Amniotic stem cell (primary cell): ENCODE results near the gene BRIP1.
A peak's percentile ranks its signal among the peaks of the same experiment; 100 is the strongest.
"Not testable (repeated sequence)": the region's sequence is repeated elsewhere in the genome, so short reads cannot be mapped to it uniquely, and the experiment has no call there.

Experiments used
- DNase-seq: peaks from one replicate; lab custom pipeline; 2025; lab: John Stamatoyannopoulos, UW

BRIP1 gene

GRCh38 chr17:61863801-61864126, 436 bp upstream of the BRIP1 start:
- no peak for DNase-seq

- no peak for DNase-seq
Measured at GRCh38 chr17:61862105-61862574, 1.2 kb downstream of the BRIP1 start.

- not testable (repeated sequence) for DNase-seq
Measured at GRCh38 chr17:61860397-61860796, 2.9 kb downstream of the BRIP1 start.

GRCh38 chr17:61856035-61856434, 7.3 kb downstream of the BRIP1 start:
- no peak for DNase-seq

- DNase-seq: no peak
Measured at GRCh38 chr17:61852857-61853256, 10.5 kb downstream of the BRIP1 start.

GRCh38 chr17:61849674-61850073, 13.7 kb downstream of the BRIP1 start:
- no peak for DNase-seq

GRCh38 chr17:61848896-61849295, 14.4 kb downstream of the BRIP1 start:
- no peak for DNase-seq

- no peak for DNase-seq
Measured at GRCh38 chr17:61848247-61848646, 15.1 kb downstream of the BRIP1 start.

GRCh38 chr17:61847659-61848058, 15.7 kb downstream of the BRIP1 start:
- no peak for DNase-seq

- DNase-seq: no peak
Measured at GRCh38 chr17:61846761-61847375, 16.5 kb downstream of the BRIP1 start.

GRCh38 chr17:61846088-61846487, 17.2 kb downstream of the BRIP1 start:
- no peak for DNase-seq

- no peak for DNase-seq
Measured at GRCh38 chr17:61843435-61843834, 19.9 kb downstream of the BRIP1 start.

- no peak for DNase-seq
Measured at GRCh38 chr17:61842899-61843298, 20.4 kb downstream of the BRIP1 start.

- no peak for DNase-seq
Measured at GRCh38 chr17:61839300-61839786, 24.0 kb downstream of the BRIP1 start.

- DNase-seq: peak; percentile 61
Measured at GRCh38 chr17:61837175-61838051, 25.9 kb downstream of the BRIP1 start.

- DNase-seq: no peak
Measured at GRCh38 chr17:61836266-61837174, 26.8 kb downstream of the BRIP1 start.

GRCh38 chr17:61835606-61836005, 27.7 kb downstream of the BRIP1 start:
- DNase-seq: no peak

GRCh38 chr17:61834610-61835009, 28.7 kb downstream of the BRIP1 start:
- no peak for DNase-seq

- DNase-seq: no peak
Measured at GRCh38 chr17:61833536-61834193, 29.7 kb downstream of the BRIP1 start.

GRCh38 chr17:61832463-61832862, 30.9 kb downstream of the BRIP1 start:
- no peak for DNase-seq

GRCh38 chr17:61831099-61831498, 32.2 kb downstream of the BRIP1 start:
- no peak for DNase-seq

- no peak for DNase-seq
Measured at GRCh38 chr17:61828694-61829093, 34.6 kb downstream of the BRIP1 start.
